GM19452 (cell line): ENCODE measurements around the gene CEACAM16.
A peak's percentile ranks its signal among the peaks of the same experiment; 100 is the strongest.
"Not testable (repeated sequence)": the region's sequence is repeated elsewhere in the genome, so short reads cannot be mapped to it uniquely, and the experiment has no call there.

Experiments used
- ATAC-seq: cut with Tn5 transposase; IDR thresholded peaks from one replicate; pipeline ENCODE4 v1.9.1; 2021; ENCODE audit not compliant: unreplicated experiment

CEACAM16 gene

GRCh38 chr19:44698492-44699201 lies at the start of gene CEACAM16:
Gene CEACAM16 (plus strand): TSS chr19:44699151. CDS start chr19:44701457, 2,306 bp downstream.
- no peak for ATAC-seq

GRCh38 chr19:44649578-44650145 lies 49.3 kb upstream of the CEACAM16 start:
- no peak for ATAC-seq

- ATAC-seq = no peak
These were observed 45.6 kb upstream of the CEACAM16 start for GRCh38 chr19:44653343-44653742.

- peak; percentile 81 for ATAC-seq
These were observed 44.8 kb upstream of the CEACAM16 start for GRCh38 chr19:44653977-44654774.

- no peak for ATAC-seq
These were observed 41.6 kb upstream of the CEACAM16 start for GRCh38 chr19:44657211-44657921.

- ATAC-seq = no peak
These were observed 40.8 kb upstream of the CEACAM16 start for GRCh38 chr19:44658069-44658733.

GRCh38 chr19:44660081-44660480 lies 38.9 kb upstream of the CEACAM16 start:
- no peak for ATAC-seq

GRCh38 chr19:44661205-44661604 lies 37.7 kb upstream of the CEACAM16 start:
- no peak for ATAC-seq

- no peak for ATAC-seq
These were observed 37.0 kb upstream of the CEACAM16 start for GRCh38 chr19:44661904-44662303.

- ATAC-seq = no peak
These were observed 36.1 kb upstream of the CEACAM16 start for GRCh38 chr19:44662691-44663385.

GRCh38 chr19:44663996-44664395 lies 35.0 kb upstream of the CEACAM16 start:
- no peak for ATAC-seq

GRCh38 chr19:44664976-44665375 lies 34.0 kb upstream of the CEACAM16 start:
- no peak for ATAC-seq

GRCh38 chr19:44666852-44667556 lies 31.9 kb upstream of the CEACAM16 start:
- no peak for ATAC-seq

- ATAC-seq = no peak
These were observed 29.8 kb upstream of the CEACAM16 start for GRCh38 chr19:44668985-44669764.

- ATAC-seq = not testable (repeated sequence)
These were observed 28.9 kb upstream of the CEACAM16 start for GRCh38 chr19:44670027-44670426.

GRCh38 chr19:44671400-44671799 lies 27.6 kb upstream of the CEACAM16 start, which contains the start of gene CEACAM19:
Gene CEACAM19 (plus strand): TSS chr19:44671482. CDS start chr19:44671932, 450 bp downstream.
- ATAC-seq = no peak

- no peak for ATAC-seq
These were observed 26.7 kb upstream of the CEACAM16 start for GRCh38 chr19:44672226-44672625.

GRCh38 chr19:44673510-44673909 lies 25.4 kb upstream of the CEACAM16 start:
- no peak for ATAC-seq

- no peak for ATAC-seq
These were observed 23.4 kb upstream of the CEACAM16 start for GRCh38 chr19:44675521-44675920.
